Measurements from ENCODE around the gene PLCB4.

DNA sequence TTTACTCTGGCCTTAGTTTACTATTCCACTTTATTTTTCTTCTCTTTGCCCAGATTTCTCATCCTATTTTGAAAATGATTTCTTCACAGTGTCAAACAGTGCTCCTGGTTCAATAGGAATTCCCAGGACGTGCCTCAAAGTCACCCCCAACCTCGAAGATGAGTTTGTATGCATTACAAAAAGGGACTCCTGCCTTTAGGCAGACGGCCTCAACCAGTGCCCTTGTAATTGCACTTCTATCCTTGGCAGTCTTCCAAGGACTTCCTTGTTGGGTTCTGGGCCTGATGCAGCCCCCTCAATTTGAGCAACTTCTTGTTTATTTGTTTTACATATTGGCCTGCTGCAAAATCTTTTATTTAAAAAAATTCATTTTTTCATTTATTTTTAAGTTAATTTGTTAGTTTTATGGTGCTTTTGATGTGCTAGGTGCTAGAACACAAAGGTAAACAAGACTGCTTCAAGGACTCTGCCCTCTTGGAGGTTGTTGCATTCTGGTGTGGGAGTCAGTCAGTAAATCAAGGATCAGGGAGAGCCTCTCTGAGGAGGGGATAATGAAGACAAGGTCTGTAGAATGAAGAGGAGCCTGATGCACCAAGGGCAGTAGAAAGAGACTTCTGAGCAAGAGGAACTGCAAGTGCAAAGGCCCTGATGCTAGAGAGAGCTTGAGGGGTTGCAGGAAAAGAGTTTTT is 264.0 kb downstream of the PLCB4 start:
- TF ChIP-seq, protein P1, sequence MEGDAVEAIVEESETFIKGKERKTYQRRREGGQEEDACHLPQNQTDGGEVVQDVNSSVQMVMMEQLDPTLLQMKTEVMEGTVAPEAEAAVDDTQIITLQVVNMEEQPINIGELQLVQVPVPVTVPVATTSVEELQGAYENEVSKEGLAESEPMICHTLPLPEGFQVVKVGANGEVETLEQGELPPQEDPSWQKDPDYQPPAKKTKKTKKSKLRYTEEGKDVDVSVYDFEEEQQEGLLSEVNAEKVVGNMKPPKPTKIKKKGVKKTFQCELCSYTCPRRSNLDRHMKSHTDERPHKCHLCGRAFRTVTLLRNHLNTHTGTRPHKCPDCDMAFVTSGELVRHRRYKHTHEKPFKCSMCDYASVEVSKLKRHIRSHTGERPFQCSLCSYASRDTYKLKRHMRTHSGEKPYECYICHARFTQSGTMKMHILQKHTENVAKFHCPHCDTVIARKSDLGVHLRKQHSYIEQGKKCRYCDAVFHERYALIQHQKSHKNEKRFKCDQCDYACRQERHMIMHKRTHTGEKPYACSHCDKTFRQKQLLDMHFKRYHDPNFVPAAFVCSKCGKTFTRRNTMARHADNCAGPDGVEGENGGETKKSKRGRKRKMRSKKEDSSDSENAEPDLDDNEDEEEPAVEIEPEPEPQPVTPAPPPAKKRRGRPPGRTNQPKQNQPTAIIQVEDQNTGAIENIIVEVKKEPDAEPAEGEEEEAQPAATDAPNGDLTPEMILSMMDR (IDR thresholded peaks at IDR 0.05) = no peak
- no peak for TF ChIP-seq POLR2A (IDR thresholded peaks at IDR 0.05)
